Retina (tissue), 1 donor: ENCODE data around the gene PAFAH1B2.
"Not testable (repeated sequence)": the region's sequence is repeated elsewhere in the genome, so short reads cannot be mapped to it uniquely, and the experiment has no call there.

Experiments
- DNase-seq: peaks from one replicate; pipeline ENCODE4 v3.0.0-alpha.2; 2016

The PAFAH1B2 gene

DNA sequence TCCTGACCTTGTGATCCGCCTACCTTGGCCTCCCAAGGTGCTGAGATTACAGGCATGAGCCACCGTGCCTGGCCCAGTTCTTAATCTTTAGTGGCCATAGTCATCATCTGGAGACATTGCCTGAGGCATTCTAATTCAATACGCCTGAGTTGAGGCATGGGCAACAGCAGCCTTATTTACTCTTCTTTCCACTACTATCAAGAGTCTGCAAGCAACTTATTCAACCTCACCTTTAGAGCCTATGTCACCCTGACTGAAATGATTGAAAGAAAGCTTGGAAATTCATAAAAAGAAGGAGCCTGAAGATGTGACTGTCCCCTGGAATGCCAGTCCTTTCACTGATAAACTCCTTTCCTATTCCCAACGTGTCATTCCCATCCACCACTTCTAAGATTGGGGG, 15.8 kb upstream of the PAFAH1B2 start:
- DNase-seq = no peak

DNA sequence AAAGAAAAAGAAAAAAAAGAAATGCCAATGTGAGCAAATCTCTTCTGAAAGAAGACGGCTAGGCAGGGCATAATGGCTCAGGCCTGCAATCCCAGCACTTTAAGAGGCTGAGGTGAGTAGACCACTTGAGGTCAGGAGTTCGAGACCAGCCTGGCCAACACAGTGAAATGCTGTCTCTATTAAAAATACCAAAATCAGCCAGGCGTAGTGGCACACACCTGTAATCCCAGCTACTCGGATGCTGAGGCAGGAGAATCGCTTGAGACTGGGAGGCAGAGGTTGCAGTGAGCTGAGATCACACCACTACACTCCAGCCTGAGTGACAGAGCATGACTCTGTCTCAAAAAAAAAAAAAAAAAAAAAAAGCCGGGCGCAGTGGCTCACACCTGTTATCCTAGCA, 13.7 kb upstream of the PAFAH1B2 start:
- not testable (repeated sequence) for DNase-seq

DNA sequence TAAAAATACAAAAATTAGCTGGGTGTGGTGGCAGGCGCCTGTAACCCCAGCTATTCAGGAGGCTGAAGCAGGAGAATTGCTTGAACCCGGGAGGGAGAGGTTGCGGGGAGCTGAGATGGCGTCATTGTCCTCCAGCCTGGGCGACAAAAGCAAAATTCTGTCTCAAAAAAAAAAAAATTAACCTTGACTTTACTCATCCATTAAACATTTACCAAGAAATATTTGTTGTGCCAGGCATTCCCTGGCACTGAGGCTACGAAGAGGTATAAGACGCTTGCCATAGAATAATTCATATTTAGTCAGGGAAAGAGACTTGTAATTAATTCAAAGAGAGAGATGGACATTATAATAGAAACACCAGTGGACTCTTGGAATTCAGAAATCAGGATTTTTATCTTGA, 13.2 kb upstream of the PAFAH1B2 start:
- DNase-seq = no peak

DNA sequence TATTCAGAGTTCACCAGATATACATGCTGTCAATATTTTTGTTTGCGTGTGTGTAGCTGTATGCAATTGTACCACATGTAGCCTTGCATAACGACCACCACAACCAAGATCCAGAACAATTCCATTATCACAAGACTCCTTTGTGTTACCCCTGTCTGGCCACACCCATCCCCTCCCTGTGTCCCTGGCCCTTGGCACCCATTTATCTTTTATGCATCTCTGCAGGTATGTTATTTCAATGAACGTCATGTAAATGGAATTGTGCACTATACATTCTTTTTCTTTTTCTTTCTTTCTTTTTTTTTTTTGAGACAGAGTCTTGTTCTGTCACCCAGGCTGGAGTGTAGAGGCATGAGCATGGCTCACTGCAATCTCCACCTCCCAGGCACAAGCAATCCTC, 9.7 kb upstream of the PAFAH1B2 start:
- no peak for DNase-seq

DNA sequence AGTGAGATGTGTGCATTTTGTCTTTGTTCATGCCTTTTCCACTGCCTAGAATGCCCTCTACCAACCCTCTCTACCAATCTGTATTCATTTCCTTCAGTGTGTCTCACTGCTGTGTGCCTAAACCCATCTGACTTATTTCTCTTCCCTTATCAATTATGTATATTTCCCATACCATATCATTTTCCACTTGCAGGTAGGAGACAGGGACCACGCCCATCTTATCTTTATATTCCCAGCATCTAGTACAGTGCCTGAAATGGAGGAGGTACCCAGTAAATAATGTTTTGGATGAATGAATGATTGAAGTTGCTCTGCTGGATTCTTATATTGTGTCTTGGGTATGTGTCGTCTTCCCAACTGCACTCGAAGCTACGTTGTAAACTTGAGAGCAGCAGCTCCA, 9.1 kb upstream of the PAFAH1B2 start:
- not testable (repeated sequence) for DNase-seq

DNA sequence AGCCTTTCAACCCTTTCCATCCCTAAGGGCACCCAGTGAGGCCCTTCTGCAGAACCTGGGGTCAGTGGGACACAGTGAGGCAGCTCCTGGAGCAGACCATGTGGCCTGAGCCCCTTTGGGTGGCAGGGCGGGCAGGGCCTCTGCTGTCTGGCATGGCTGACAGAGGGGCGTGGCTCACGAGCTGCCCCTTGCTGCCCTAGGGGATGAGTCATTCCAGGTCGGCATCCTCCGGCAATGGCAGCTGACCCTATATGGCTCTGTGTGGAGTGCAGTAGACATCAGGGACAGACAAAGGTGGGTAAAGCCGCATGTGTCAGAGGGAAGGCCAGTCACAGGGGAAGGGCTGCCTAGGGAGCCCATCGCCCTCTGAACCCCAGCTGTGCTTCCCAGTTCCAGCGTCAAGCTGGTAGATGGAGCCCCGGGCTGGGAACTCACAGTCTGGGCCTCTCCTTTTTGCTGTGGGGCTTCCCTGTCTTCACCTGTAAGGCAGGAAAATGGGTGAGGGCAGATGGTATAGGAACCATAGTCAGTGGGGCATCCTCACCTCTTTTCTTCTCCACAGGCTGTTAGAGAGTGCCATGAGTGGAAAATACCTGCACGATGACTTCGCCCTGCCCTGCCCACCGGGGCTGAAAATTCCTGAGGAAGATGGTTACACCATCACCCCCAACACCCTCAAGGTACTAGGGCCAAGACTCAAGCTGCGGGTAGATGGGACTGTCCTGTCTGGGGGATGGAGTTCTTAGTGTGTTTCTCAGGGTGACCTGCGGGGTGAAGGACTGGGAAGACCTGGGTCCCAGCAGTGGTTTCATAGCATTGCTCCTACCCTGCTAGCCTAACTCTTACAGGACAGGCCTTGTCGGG, 6.6 kb upstream of the PAFAH1B2 start:
- DNase-seq = not testable (repeated sequence)

DNA sequence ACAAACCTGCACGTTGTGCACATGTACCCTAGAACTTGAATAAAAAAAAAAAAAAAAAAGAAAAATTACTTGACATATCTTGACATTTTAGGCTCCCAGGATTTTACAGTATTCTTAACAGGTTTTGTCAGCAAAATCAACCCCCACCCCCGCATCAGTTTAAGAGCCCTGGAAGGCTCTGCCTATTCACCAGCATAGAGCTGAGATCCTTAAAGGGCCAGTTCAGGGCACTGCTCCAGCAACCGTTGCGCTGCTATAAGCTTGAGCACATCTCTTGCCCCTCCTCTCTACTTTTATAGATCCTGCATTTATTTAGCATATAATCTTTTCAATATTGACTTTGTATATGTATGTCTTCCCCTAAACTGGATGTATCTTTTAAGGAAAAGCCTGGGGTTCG, 697 bp upstream of the PAFAH1B2 start:
- DNase-seq = no peak

DNA sequence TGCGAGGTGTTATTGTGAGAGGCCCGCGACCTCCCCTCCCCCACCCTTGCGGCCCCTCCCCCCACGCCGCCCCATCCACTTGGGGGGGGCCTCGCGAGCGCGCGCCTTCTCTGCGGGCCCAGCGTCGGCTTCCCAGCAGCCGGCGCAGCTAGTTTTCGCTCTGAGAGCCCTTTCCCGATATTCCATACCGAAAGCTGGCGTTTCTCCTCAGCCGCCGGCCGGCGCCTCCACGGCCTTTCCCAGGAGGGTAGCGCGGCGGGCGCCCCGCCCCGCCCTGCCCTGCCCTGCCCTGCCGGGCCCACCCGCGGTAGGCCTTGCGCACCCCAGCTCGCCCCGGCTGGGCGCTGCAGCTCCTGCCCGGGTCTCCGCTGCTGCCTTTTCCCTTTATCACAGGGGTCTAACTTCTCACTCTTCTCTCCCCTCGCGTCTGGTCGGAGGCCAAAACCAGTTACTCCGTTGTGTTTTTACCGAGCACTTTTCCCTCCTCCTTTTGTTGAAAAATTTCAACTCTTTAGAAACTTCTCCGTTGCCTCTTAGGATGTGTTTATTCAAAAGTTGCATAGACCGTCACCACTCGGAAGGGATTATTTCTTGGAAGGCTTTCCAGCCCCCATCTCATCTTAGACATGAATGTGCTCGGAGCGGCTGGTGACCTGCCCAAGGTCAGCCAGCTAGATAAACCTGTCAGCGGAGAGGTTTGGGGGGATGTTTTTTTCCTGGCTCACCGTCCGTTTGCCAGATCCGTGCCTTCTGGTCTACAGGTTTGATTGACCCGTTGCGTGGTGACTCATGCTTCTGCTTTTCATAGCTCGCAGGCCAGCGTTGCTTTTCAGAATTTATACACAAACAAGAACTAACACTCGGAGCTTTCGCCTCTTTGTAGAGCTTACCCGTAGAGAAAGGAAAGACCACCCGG, 648 bp downstream of the PAFAH1B2 start:
- DNase-seq = peak; percentile 78

DNA sequence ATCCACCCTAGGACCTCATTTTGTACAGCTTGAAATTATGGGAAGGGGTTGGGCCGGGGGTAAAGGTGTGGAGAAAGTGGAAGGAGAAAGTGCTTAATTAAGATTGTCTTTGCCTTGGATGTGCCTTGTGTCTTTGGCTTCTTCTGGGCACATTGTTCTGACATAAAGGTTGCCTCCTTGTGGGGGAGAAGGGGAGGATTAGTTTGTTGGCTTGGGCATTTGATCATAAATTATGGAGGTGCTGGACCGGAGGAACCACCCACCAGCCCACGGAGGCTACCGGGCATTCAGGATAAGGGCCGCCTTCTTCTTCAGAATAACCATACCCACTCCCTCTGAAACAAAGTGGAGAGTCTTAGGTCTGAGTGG, 1.3 kb downstream of the PAFAH1B2 start:
- DNase-seq = peak; percentile 9

DNA sequence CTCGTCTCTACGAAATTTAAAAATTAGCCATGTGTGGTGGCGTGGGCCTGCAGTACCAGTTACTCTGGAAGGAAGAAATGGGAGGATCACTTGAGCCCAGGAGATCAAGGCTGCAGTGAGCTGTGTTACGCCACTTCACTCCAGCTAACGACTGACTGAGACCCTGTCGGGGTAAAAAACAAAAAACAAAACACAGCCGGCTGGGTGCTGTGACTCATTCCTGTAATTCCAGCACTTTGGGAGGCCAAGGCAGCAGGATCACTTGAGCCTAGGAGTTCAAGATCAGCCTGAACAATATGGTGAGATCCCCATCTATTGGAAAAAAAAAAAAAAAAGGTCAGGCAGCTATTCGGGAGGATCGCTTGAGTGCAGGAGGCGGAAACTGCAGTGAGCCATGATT, 2.4 kb downstream of the PAFAH1B2 start:
- no peak for DNase-seq

DNA sequence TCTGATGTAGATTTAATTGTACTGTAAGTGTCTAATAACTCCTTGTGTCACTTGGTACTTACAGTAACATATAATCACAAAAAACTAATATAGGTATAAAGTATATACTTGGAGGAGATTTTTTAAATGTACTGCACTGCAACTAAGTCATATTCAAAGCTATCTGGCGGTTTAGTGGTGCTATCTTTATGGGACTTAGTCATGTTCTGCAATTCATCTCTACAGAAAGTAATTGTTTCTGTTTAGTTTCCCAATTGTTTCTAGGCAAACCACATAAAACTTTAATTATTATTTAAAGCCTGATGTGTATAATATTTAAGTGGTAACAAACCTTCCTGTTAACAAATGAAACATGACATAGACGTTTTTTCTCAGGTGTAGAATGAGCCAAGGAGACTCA, 8.0 kb downstream of the PAFAH1B2 start:
- DNase-seq = no peak

DNA sequence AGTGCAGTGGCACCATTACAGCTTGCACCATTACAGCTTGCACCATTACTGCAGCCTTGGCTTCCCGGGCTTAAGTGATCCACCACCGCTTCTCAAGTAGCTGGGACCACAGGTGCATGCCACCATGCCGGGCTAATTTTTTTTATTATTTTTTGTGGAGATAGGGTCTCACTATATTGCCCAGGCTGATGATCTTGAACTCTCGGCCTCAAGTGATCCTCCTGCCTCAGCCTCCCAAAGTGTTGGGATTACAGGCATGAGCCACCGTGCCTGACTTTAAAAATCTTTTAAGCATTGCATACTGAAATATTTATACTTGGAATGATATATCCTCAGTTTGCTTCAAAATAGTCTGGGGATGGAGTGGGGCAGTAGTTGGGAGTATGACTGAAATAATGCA, 10.4 kb downstream of the PAFAH1B2 start:
- no peak for DNase-seq

DNA sequence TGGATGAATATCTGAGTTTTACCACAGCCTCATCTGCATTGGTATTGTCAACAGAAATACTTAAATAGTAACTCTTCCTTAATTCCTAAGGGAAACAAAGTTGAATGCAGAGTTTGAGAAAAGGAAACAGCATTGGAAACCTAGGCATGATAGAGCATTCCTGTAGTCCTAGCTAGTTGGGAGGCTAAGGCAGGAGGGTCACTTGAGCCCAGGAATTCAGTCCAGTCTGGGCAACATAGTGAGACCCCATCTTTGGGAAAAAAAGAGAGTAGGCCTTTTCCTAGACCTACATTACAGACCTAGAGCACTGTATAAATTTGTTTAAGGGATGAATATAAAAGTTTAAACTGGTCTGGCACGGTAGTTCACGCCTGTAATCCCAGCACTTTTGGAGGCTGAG, 13.4 kb downstream of the PAFAH1B2 start:
- no peak for DNase-seq

DNA sequence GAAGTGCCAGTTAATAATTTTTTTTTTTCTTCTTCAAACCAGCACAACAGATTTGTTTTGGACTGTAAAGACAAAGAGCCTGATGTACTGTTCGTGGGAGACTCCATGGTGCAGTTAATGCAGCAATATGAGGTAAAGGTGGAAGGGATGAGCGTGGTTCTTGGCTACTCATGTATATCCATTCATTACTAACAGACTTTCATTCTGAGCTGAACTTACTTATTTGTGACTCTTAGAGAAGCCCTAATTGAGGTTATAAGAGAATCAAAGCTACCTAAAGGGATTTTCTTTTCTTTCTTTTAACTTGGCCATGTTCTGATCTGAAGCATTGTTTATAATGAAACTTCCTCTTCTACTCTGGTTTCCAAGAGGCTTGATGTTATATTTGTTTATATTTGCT, 15.8 kb downstream of the PAFAH1B2 start:
- no peak for DNase-seq

DNA sequence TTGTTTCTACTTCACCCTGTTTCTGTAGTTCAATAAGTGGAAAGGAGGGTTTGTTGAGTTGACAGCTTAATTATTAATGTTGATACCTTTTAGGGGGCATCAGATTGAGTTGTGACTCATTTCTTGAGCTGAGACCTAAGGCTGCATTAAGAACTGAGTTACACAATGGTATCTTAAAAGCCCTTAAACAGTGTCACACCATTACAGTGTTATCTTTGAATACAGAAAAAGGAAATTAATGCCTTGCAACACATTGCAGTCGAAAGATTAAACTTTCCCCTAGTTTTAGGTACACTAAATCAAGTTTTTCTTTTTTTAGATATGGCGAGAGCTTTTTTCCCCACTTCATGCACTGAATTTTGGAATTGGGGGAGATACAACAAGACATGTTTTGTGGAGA, 16.7 kb downstream of the PAFAH1B2 start:
- DNase-seq = no peak

DNA sequence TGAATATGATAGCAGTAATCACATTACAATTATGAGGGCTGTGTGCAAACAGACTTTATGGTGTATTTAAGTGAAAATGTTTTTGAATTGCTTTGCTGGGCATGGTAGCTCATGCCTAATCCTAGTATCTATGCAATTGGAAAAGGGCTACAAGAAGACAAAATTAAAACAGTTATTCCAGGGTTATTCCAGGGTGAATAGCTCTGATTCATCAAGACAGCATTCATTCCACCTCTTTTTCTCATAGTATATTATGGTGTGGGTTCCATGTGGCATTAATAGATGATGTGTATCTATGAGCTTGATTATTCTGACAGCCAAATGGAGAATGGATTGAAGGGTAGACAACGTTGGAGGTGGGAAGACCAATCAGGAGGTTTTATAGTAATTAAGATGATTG, 22.4 kb downstream of the PAFAH1B2 start:
- no peak for DNase-seq

DNA sequence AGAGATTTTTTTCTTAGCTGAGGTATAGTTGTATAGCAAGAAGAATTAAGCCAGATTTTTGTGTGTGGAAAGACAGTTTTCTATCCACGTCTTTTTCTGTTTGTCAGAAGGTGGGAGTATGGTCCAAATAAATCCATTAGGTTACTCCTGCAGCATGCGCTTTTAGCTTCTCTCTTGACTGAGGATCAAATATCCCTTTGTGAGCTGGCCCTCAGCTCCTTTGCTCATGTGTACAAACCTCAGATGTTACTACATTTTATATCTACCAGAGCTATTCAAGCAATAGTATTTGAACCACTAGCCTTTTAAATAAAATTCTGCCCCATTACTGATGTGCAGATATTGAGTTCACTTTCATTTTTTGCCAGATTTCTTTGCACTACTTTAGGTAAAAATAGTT, 25.6 kb downstream of the PAFAH1B2 start:
- DNase-seq = no peak

DNA sequence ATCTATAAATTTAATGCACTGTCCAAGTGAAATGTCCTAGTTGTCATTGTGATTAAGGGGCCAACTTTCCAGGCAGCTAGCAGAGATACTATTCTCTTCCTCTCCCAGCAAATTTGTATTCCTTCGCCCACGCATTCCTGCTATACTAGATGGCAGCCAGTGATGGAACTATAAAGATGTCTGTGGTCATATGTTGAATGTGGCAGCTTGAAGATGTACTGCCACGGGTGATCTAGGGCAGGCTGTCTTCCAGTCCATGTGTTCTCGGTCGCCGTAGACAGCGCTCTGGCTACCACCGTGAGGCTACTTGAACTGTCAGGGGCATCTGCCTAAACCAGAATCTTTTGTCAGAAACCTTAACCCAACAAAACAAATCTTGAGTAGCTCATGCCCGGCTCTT, 26.1 kb downstream of the PAFAH1B2 start:
- DNase-seq = no peak

DNA sequence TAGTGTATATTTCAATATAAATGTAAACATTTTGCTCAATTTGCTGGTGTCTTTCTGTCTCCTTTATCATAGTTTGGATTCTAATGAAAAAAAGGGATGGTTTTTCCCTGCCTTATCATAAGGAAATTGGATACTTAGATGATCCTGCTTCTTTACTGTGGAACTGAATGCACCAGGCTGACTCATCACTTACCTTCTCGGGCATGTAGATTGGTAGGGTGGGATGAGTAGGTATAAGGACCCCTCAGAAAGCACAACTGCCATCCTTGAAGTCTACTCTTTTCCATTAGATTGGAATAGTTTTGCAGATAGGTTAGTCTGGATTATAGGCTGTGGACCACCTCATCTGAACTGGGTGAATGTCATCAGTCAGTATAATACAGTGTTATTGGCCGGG, 26.9 kb downstream of the PAFAH1B2 start:
- no peak for DNase-seq

DNA sequence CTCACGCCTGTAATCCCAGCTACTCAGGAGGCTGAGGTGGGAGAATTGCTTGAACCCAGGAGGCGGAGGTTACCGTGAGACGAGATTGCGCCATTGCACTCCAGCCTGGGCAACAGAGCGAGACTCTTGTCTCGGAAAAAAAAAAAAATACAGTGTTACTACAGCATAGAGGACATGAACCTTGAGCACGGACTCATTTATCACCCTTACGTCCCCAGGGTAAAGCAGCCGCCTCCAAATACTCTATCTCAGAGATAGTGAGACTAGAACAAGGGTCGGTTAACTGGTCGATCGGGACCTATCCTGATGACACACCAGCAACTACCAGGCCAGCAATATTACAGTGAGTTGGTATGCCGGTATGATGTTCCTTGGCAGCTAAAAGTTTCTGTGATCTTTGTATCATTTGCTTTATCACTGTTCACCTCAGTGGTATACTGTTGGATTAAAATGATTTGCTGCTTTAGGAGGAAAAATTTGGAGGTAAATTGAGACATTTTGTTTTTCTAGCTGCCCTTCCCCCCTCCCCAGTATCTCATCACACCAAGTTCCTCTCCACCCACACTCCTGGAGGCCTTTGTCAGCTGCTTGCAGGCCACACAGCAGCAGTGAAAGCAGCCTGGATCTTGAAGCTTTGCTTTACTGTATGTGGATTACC, 27.4 kb downstream of the PAFAH1B2 start:
- no peak for DNase-seq

DNA sequence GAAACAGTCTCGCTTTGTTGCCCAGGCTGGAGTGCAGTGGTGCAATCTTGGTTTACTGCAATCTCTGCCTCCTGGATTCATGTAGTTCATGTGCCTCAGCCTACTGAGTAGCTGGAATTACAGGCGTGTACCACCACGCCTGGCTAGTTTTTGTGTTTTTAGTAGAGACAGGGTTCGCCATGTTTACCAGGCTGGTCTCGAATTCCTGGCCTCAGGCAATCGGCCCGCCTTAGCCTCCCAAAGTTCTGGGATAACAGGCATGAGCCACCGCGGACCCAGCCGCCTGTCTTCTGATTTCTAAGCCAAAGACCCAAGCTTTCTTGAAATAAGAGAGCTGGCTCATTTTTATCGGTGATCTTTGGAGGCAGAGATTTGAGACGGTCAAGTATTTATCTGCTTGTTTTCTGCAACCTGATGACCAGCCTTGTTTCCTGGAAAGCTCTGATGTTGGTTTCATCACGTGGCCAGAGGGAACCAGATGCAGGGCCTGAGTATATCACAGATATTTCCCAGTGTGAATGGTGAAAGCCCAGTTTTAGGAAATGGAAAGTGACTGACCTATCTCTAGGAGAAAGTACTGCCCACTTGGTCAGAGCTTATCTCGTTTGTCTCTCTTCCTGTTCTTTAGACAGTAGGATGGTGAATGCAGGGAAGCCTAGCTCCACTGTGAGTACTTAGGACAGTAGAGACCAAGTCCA, 28.8 kb downstream of the PAFAH1B2 start:
- no peak for DNase-seq

DNA sequence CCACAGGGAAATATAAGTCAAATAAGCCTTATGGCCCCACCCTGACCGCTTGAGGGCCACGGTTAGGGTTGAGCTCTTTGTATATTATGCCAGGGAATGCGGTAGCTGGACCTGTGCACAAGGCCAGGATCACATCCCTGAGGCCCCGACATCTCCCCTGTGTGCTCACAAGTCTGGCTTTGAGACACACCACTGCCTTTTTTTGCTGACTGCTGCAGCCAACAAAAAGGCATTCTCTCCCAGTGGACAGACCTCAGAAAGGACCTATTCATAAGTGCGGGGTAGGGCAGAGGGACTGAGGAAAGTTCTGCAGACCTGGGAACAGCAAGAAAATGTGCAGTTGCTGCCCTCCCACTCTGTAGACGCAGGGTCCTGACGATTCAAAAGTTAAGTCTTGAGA, 31.0 kb downstream of the PAFAH1B2 start:
- DNase-seq = no peak

DNA sequence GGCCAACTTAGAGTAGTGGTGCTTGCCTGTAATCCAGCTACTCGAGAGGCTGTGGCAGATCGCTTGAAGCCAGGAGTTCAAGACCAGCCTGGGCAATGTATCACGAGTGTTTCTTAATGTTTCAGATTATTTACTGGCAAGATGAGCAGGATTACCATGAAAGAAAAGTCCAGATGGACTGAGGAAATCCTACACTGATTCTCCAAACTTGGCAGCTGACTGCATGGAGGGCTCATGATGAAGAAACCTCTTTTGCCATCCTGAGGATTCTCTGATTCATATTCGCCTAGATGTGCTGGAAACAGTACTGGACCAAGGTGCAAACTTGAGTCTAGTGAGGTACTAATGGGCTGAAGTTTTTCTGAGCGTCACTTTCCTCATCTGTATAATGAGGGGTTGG, 31.7 kb downstream of the PAFAH1B2 start:
- DNase-seq = no peak
